H7 (cell line): ENCODE results near the gene TESMIN. TPM values are rescaled to one million over a fixed set of nuclear protein-coding genes. Genes with fewer than 3 reads are reported as not detected.

ENCODE experiments used
- DNase-seq: peaks from one replicate; pipeline ENCODE4 v3.0.0; 2012
- H3K27me3 ChIP-seq: 2 replicates; pipeline ENCODE4 v1.6.0; 2011; ENCODE audit warnings: mild to moderate bottlenecking, low read length; ENCODE audit not compliant: control insufficient read depth, insufficient read depth
- H3K36me3 ChIP-seq: replicated peaks from 2 replicates; pipeline ENCODE4 v1.5.1; 2011; ENCODE audit warnings: low read length; ENCODE audit not compliant: control insufficient read depth, insufficient read depth
- H3K4me3 ChIP-seq: 2 replicates; pipeline ENCODE4 v1.5.1; 2011; ENCODE audit warnings: low read depth, mild to moderate bottlenecking, control low read depth, low read length, moderate library complexity; ENCODE audit not compliant: insufficient read depth
- total RNA-seq: library from RNA; depleted of rRNA; stranded (reverse); fragments of >200 nt; shearing (Covaris generic); gene quantifications from 2 replicates; pipeline ENCODE4 v1.2.3, GENCODE V29; 2014

TESMIN gene
- total RNA-seq, 1 experiment from 2014 or later, result 63.7 TPM

DNA sequence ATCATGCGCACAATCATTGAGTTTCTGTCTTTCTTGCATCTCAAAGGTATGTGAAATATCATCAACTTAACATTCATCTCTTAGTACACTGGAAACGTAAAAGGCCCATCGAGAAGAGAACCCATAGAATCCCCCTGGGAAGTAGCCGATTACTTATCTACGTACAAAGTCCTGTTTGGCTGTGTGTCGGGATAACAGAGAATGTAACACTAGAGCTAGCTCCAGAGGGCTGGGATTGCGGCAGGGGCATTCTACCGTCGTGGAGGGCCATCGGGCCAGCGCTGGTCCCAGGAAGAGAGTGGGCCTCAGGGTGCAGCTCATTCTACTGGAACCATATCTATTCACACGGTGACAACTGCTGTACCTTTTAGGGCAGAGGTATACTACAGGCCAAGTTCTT is 62.4 kb downstream of the TESMIN start:
- peak; percentile 19 for DNase-seq
- Histone ChIP-seq H3K27me3 (peaks cover 13% of the 10 kb centered on the region), H3K36me3 (peaks cover 34% of the 10 kb centered on the region), H3K4me3 (no peak overlapping the region)

DNA sequence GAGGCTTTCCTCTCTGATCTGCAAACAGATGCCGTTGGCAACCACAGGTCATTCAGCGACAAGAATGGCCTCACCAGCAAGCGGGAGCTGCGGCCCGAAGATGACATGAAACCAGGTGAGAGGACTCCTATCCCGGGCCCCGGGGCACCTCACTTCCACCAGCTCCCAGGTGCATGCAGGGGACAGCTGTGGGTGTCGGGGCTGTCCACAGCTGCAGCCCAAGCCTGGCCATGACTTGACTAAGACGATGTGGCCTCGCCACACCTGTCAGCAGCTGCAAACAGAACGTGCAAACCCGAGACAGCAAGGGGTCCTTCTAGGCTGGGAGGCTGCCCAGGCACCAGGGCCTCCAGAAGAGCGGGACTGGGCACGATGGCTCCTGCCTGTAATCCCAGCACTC is 63.3 kb downstream of the TESMIN start:
- peak; percentile 12 for DNase-seq
- Histone ChIP-seq H3K27me3 (peaks cover 22% of the 10 kb centered on the region), H3K4me3 (no peak overlapping the region), H3K36me3 (peaks cover 34% of the 10 kb centered on the region)

DNA sequence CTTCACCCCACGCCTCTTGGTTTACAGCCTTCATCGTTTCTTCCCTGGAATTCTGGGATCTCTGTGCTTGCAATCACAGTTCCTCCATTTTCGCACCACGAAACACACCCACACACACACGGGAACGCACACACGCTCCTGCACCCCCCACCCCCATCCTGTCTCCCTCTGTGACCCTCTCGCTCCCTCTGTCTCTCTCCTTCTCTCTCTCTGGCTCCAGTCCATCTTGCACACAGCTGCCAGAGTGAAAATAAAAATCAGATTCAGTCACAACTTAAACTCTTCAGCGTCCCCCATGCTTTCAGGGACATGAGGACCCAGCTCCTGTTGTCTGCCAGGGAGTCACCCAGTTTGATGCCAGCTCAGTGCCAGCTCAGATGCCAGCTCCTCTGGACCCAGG is 64.0 kb downstream of the TESMIN start:
- Histone ChIP-seq H3K36me3 (peaks cover 34% of the 10 kb centered on the region), H3K4me3 (no peak overlapping the region), H3K27me3 (peaks cover 22% of the 10 kb centered on the region)
- DNase-seq, result peak; percentile 12

DNA sequence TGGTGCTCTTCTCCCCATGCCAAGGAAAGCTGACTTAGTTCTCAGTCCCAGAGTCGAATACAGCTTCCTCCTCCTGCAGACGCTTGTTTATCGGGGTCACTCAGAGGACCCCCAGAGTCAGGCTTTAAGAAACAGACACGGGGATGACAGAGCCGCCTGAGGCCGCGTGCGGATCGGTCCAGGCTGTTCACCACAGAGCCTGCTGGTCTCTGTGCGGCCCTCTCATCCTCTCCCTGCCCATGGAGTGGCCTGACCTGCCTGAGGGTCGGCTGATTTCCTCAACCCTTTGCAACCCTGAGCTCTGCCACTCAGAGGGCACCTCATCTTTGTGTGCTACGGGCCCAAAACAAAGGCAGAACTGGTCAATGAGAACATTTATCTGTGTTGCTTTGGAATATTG is 64.8 kb downstream of the TESMIN start:
- H3K4me3 ChIP-seq, result no peak overlapping the region
- H3K27me3 ChIP-seq, result peaks cover 22% of the 10 kb centered on the region
- DNase-seq, result peak; percentile 26
- peaks cover 34% of the 10 kb centered on the region for H3K36me3 ChIP-seq

GRCh38 chr11:68685656-68686380 is 65.5 kb downstream of the TESMIN start:
- peak; percentile 57 for DNase-seq
- peaks cover 32% of the 10 kb centered on the region for H3K36me3 ChIP-seq
- H3K27me3 ChIP-seq, result peaks cover 22% of the 10 kb centered on the region
- H3K4me3 ChIP-seq, result peak overlapping the region; percentile 82

DNA sequence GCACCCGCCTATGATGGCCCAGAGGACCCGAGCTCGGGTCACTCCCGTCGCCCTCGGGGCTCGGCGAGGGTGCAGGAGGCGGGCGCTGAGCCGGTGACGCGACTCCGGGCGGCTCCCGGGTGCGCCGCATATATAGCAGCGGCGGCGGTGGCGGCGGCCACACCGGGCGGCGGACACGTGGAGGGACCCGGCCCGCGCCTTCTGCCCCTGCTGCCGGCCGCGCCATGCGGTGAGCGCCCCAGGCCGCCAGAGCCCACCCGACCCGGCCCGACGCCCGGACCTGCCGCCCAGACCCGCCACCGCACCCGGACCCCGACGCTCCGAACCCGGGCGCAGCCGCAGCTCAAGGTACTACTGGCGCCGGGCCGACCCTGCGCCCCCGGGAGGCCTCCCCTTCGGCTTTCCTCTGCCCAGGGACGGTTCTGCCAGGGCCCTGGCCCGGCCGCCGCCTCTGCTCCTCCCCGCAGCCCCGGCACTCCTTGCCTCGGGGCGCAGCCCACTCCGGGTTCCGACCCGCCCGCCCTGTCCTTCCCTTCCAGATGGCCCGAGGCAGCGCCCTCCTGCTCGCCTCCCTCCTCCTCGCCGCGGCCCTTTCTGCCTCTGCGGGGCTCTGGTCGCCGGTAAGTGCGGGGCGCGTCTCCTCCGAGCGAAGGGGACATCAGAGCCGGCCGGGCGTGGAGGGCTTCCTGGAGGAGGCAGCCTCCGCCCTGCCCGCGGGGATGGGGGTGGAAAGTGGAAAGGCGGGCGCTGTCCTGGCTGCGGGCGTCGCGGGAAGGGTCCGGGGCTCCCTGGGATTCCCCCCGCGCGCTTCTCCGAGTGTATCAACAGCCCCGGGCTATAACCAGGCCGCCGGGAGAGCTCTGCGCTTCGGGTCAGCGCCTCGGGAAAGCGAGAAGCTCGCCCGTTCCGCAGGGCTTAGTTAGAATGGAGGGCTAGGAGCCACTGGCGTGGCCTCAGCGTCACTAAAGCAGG is 66.6 kb downstream of the TESMIN start, which contains the start of gene GAL:
TSS of gene GAL (plus strand) at position 160 of the 972 bp plus-strand sequence. CDS start at position 540, 380 bp downstream.
- peaks cover 30% of the 10 kb centered on the region for H3K36me3 ChIP-seq
- peak; percentile 87 for DNase-seq
- peak within 1 kb of the TSS; percentile 82 for H3K4me3 ChIP-seq
- peaks cover 22% of the 10 kb centered on the region for H3K27me3 ChIP-seq

DNA sequence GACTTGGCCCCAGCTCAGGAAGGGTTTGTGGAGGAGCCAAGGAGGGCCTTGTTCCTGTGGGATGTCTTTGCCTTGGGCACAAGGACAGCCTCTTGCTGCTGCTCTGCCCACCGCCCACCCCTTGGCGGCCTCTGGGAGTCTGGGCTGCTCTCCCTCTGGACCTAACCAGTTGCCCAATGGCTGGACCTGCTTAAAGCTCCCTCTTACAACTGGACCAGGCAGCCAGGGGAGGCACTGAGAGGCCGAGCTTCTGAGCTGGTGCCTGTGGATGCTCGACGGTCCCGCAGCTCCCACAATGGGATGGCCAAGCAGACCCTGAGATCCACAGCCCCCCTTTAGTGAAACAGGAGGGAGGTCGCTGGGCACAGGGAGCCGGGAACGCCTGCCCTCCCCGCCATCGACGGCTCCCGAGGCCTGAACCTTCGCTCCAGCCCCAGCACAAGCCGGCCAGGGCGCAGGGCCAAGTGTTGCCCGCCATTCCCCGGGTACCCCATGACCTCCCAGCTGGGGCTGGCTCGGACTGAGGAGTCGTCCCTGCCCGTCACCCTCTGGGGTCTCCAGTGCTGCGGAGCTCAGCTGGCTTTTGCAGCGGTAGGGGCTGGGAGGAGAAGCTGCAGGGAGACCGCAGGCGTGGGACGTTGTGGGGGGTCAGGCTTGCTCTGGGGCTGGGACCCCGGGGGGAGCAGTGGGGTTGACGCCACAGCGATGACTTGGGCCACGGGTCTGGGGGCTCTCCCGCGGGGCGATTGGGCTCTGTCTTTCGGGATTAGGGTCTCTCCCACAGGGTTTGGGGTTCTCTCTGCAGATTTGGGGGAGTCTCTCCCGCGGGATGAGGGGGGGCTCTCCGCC is 67.6 kb downstream of the TESMIN start:
- Histone ChIP-seq H3K36me3 (peaks cover 27% of the 10 kb centered on the region), H3K4me3 (peak overlapping the region; percentile 82), H3K27me3 (peaks cover 22% of the 10 kb centered on the region)
- peak; percentile 77 for DNase-seq

GRCh38 chr11:68683121-68683520 is 68.2 kb downstream of the TESMIN start:
- Histone ChIP-seq H3K27me3 (peaks cover 22% of the 10 kb centered on the region), H3K36me3 (peaks cover 23% of the 10 kb centered on the region), H3K4me3 (no peak overlapping the region)
- DNase-seq, result peak; percentile 29

- Histone ChIP-seq H3K36me3 (peaks cover 18% of the 10 kb centered on the region), H3K4me3 (no peak overlapping the region), H3K27me3 (peaks cover 22% of the 10 kb centered on the region)
- peak; percentile 19 for DNase-seq
Observed at GRCh38 chr11:68682531-68682961, 68.8 kb downstream of the TESMIN start.

- peak; percentile 23 for DNase-seq
- H3K27me3 ChIP-seq, result peaks cover 22% of the 10 kb centered on the region
- H3K4me3 ChIP-seq, result no peak overlapping the region
- H3K36me3 ChIP-seq, result peaks cover 2% of the 10 kb centered on the region
Observed at GRCh38 chr11:68680541-68681231, 70.6 kb downstream of the TESMIN start.

GRCh38 chr11:68678031-68678441 is 73.3 kb downstream of the TESMIN start:
- H3K36me3 ChIP-seq, result no peaks in the 10 kb centered on the region
- H3K27me3 ChIP-seq, result peaks cover under 1% of the 10 kb centered on the region
- peak; percentile 37 for DNase-seq
- no peak overlapping the region for H3K4me3 ChIP-seq

GRCh38 chr11:68677432-68677831 is 73.9 kb downstream of the TESMIN start:
- peak; percentile 81 for DNase-seq
- no peak overlapping the region for H3K4me3 ChIP-seq

DNA sequence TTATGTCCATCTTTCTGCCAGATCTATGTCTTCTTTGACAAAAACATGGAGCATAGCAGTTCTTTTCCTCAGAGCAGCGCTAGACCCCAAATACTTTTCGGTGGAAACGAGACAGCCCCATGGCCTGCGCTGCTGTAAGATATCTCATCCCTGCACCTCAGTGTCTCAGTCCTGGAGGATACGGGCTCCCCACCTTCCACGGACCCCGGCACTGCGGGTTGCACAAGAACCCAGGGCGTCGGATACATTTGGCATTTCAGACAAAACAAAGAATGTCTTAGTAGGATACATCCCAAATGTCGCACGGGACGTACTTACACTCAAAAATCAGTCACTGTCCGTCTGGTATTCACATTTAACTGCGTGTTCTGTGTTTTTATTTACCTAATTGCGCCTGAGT is 76.9 kb downstream of the TESMIN start:
- no peaks in the 10 kb centered on the region for H3K36me3 ChIP-seq
- no peak for DNase-seq
- no peaks in the 10 kb centered on the region for H3K27me3 ChIP-seq
- H3K4me3 ChIP-seq, result no peak overlapping the region

More at GRCh38 chr11:68677432-68677831, 73.9 kb downstream of the TESMIN start:
- H3K27me3 ChIP-seq, result no peaks in the 10 kb centered on the region; the same call in 1 of the 2 replicates
- H3K36me3 ChIP-seq, result no peaks in the 10 kb centered on the region
